ENCODE results near the gene DHX16.
"Not testable (repeated sequence)": the region's sequence is repeated elsewhere in the genome, so short reads cannot be mapped to it uniquely, and the experiment has no call there.

DHX16 gene

GRCh38 chr6:30679765-30680535 lies 7.1 kb upstream of the DHX16 start:
- H3K4me1 ChIP-seq, result peaks cover 4 to 60% (median 49%) of the 10 kb centered on the region in 4 donors
- no peaks in the 10 kb centered on the region for H3K27me3 ChIP-seq
- peak overlapping the region; percentile 64 to 90 for H3K4me3 ChIP-seq
- H3K36me3 ChIP-seq, result peaks cover 27 to 45% (median 34%) of the 10 kb centered on the region in 3 donors
- intact Hi-C loops (cut with DNase I; ENCODE audit: low total_unique reads), result loop anchor here (1.0 to 10.0 kb wide), 5 partner anchors 42 to 405 kb away; partner anchors contain the start of gene ATAT1
- TF ChIP-seq CTCF (IDR thresholded peaks at IDR 0.05), result no peak
- H3K27ac ChIP-seq, result peak overlapping the region; percentile 94 to 100
- no peak for DNase-seq
- no peaks in the 10 kb centered on the region for H3K9me3 ChIP-seq

GRCh38 chr6:30678964-30679726 lies 6.3 kb upstream of the DHX16 start:
- peak; percentile 96 for TF ChIP-seq CTCF (IDR thresholded peaks at IDR 0.05)
- intact Hi-C loops (cut with DNase I; ENCODE audit: low total_unique reads), result loop anchor here (1.0 to 10.0 kb wide), 4 partner anchors 43 to 406 kb away; partner anchors contain the start of gene ATAT1
- H3K9me3 ChIP-seq, result no peaks in the 10 kb centered on the region
- H3K4me3 ChIP-seq, result peak overlapping the region; percentile 15 to 64
- DNase-seq, result peak; percentile 82 to 92
- H3K4me1 ChIP-seq, result peaks cover 4 to 54% (median 46%) of the 10 kb centered on the region in 4 donors
- peak overlapping the region; percentile 94 to 100 for H3K27ac ChIP-seq
- peaks cover 27 to 45% (median 34%) of the 10 kb centered on the region in 3 donors for H3K36me3 ChIP-seq
- H3K27me3 ChIP-seq, result no peaks in the 10 kb centered on the region

- H3K9me3 ChIP-seq, result no peaks in the 10 kb centered on the region
- no peak overlapping the region for H3K4me3 ChIP-seq
- intact Hi-C loops (cut with DNase I; ENCODE audit: low total_unique reads), result loop anchor here (10.0 kb wide), 3 partner anchors 52 to 408 kb away; partner anchors contain the start of gene ATAT1
- no peak overlapping the region for H3K27ac ChIP-seq
- peak in 1 of 2 donors; percentile 53 for DNase-seq
- no peaks in the 10 kb centered on the region for H3K27me3 ChIP-seq
- peaks cover 4 to 39% (median 35%) of the 10 kb centered on the region in 4 donors for H3K4me1 ChIP-seq
- TF ChIP-seq CTCF (IDR thresholded peaks at IDR 0.05), result no peak
- H3K36me3 ChIP-seq, result peaks cover 27 to 45% (median 34%) of the 10 kb centered on the region in 3 donors
Measured at GRCh38 chr6:30676660-30677285, 4.0 kb upstream of the DHX16 start.

GRCh38 chr6:30670760-30671527 lies 1.9 kb downstream of the DHX16 start:
- no peak overlapping the region for H3K4me3 ChIP-seq
- peaks cover 21 to 53% (median 37%) of the 10 kb centered on the region in 3 donors for H3K36me3 ChIP-seq
- TF ChIP-seq CTCF (IDR thresholded peaks at IDR 0.05), result no peak
- H3K4me1 ChIP-seq, result peaks cover 0 to 18% (median 12%) of the 10 kb centered on the region in 4 donors
- H3K27ac ChIP-seq, result no peak overlapping the region
- DNase-seq, result no peak
- H3K9me3 ChIP-seq, result no peaks in the 10 kb centered on the region
- H3K27me3 ChIP-seq, result no peaks in the 10 kb centered on the region
- intact Hi-C loops (cut with DNase I; ENCODE audit: low total_unique reads), result loop anchor here (10.0 kb wide), 3 partner anchors 46 to 414 kb away; partner anchors contain the start of gene ATAT1

- H3K9me3 ChIP-seq; H3K4me1 ChIP-seq; DNase-seq; H3K27me3 ChIP-seq; H3K4me3 ChIP-seq; intact Hi-C loops (cut with DNase I; ENCODE audit: low total_unique reads); H3K27ac ChIP-seq: not testable (repeated sequence)
- H3K36me3 ChIP-seq, result peaks cover 67 to 98% (median 81%) of the 10 kb centered on the region in 3 donors
Measured at GRCh38 chr6:30666300-30666699, 6.5 kb downstream of the DHX16 start.

Data from tibial artery (tissue), 4 donors.